Adrenal gland (tissue), 5 donors: Measurements from ENCODE around the gene PLIN3.

Source experiments
- CTCF ChIP-seq, 6 experiments: fragments of 450-650 bp in 4 of 6; fragments of 200-600 bp in 2 of 6; sonication (generic) in 1 of 6; IDR thresholded peaks; 1 replicate in 5 of 6; 2 replicates in 1 of 6; pipeline versions ENCODE4 v1.5.1 to v1.8.0; 2016 to 2021; ENCODE audit warnings: antibody characterized with exemption in 6 of 6, mild to moderate bottlenecking in 2 of 6, moderate library complexity in 1 of 6
- POLR2A ChIP-seq, 2 donors: fragments of 450-650 bp; IDR thresholded peaks; one replicate each; pipeline ENCODE4 v1.6.1; 2017; ENCODE audit warnings: antibody characterized with exemption in 2 of 2, mild to moderate bottlenecking in 2 of 2, moderate library complexity in 1 of 2
- donor health status: DM: no; HTN: no; CAD: no.

- no peak for TF ChIP-seq POLR2A (IDR thresholded peaks at IDR 0.05)
- TF ChIP-seq CTCF (IDR thresholded peaks at IDR 0.05): no peak
Observed at GRCh38 chr19:4916292-4917082, 49.0 kb upstream of the PLIN3 start.
